Keratinocyte (primary cell): Measurements from ENCODE around the gene ABI3. TPM values are rescaled to one million over a fixed set of nuclear protein-coding genes. Genes with fewer than 3 reads are reported as not detected.

ENCODE experiments used
- DNase-seq: peaks from one replicate; pipeline ENCODE4 v3.0.0-alpha.2; 2011; ENCODE audit warnings: low read depth, missing footprints, low spot score
- FAIRE-seq: peaks from 2 replicates; lab custom pipeline; 2011; peaks lifted over from hg19 to GRCh38; lab: Jason Lieb, UNC
- H2AFZ ChIP-seq: 2 replicates; pipeline ENCODE4 v1.6.0; 2012; ENCODE audit warnings: low read length, control low read depth, inconsistent platforms; ENCODE audit not compliant: control insufficient read depth
- H3K27ac ChIP-seq: 2 replicates; pipeline ENCODE4 v1.5.1; 2011; ENCODE audit warnings: low read length; ENCODE audit not compliant: control insufficient read depth, insufficient read depth
- H3K27me3 ChIP-seq: 3 replicates; pipeline ENCODE4 v1.6.0; 2011; ENCODE audit warnings: low read length; ENCODE audit not compliant: control insufficient read depth, insufficient read depth; ENCODE audit errors: extremely low read depth
- H3K36me3 ChIP-seq, 2 experiments: 2 replicates in 1 of 2; 3 replicates in 1 of 2; pipeline ENCODE4 v1.5.1; 2011; ENCODE audit warnings: low read length in 2 of 2, mild to moderate bottlenecking in 1 of 2; ENCODE audit not compliant: control insufficient read depth in 2 of 2, insufficient read depth in 2 of 2; ENCODE audit errors: extremely low read depth in 1 of 2
- H3K4me1 ChIP-seq: 3 replicates; pipeline ENCODE4 v1.5.1; 2011; ENCODE audit warnings: low read length; ENCODE audit not compliant: control insufficient read depth, insufficient read depth; ENCODE audit errors: extremely low read depth
- H3K4me2 ChIP-seq: 3 replicates; pipeline ENCODE4 v1.6.0; 2011; ENCODE audit warnings: low read depth, low read length; ENCODE audit not compliant: control insufficient read depth, insufficient read depth; ENCODE audit errors: extremely low read depth
- H3K4me3 ChIP-seq, 3 experiments: fragments of 200-600 bp in 1 of 3; sonication (generic) in 1 of 3; 2 replicates in 2 of 3; 3 replicates in 1 of 3; pipeline ENCODE4 v1.5.1; 2011 to 2016; ENCODE audit warnings: low read length in 3 of 3, mild to moderate bottlenecking in 3 of 3, control low read depth in 2 of 3, inconsistent platforms in 1 of 3, low read depth in 1 of 3, mixed read lengths in 1 of 3, mixed run types in 1 of 3, moderate library complexity in 1 of 3; ENCODE audit not compliant: control insufficient read depth in 2 of 3, insufficient read depth in 2 of 3; ENCODE audit errors: extremely low read depth in 1 of 3
- H3K79me2 ChIP-seq: 2 replicates; pipeline ENCODE4 v1.6.0; 2012; ENCODE audit warnings: low read length; ENCODE audit not compliant: control insufficient read depth, insufficient read depth
- H3K9ac ChIP-seq: 3 replicates; pipeline ENCODE4 v1.6.0; 2011; ENCODE audit warnings: low read length; ENCODE audit not compliant: control insufficient read depth, insufficient read depth; ENCODE audit errors: extremely low read depth
- H3K9me1 ChIP-seq: 3 replicates; pipeline ENCODE4 v1.6.0; 2011; ENCODE audit warnings: low read length; ENCODE audit not compliant: control insufficient read depth, insufficient read depth; ENCODE audit errors: extremely low read depth
- H3K9me3 ChIP-seq: 2 replicates; pipeline ENCODE4 v1.5.1; 2012; ENCODE audit warnings: low read depth, low read length; ENCODE audit not compliant: control insufficient read depth
- H4K20me1 ChIP-seq: 3 replicates; pipeline ENCODE4 v1.6.0; 2011; ENCODE audit warnings: low read length; ENCODE audit not compliant: control insufficient read depth, insufficient read depth; ENCODE audit errors: extremely low read depth
- CTCF ChIP-seq, 3 experiments: IDR thresholded peaks in 1 of 3; conservative IDR thresholded peaks in 1 of 3; optimal IDR thresholded peaks in 1 of 3; 2 replicates in 2 of 3; 3 replicates in 1 of 3; pipeline versions ENCODE3 to v1.5.1; 2011; ENCODE audit warnings: low read length in 3 of 3, mild to moderate bottlenecking in 3 of 3, moderate library complexity in 2 of 3, control low read depth in 1 of 3, inconsistent platforms in 1 of 3; ENCODE audit not compliant: insufficient read depth in 2 of 3; ENCODE audit errors: extremely low read depth in 1 of 3
- EZH2 ChIP-seq: IDR thresholded peaks from one replicate; pipeline ENCODE4 v1.6.1; 2012; ENCODE audit warnings: inconsistent platforms, mild to moderate bottlenecking, low read length, moderate library complexity
- dilution Hi-C: fragments of 300-500 bp; cut with MboI; formaldehyde crosslinking; loops from one replicate; pipeline ENCODE4 v1.7.0; 2020; ENCODE audit warnings: low sequenced_read_pairs; ENCODE audit not compliant: extremely low pct_ligation_motif_present
- polyA plus RNA-seq, 5 experiments: library from polyadenylated mRNA; depleted of rRNA in 3 of 5; stranded (reverse) in 3 of 5; stranded (forward) in 1 of 5; unstranded in 1 of 5; fragments of >200 nt; gene quantifications; 1 replicate in 1 of 5; 2 replicates in 3 of 5; 3 replicates in 1 of 5; pipeline versions ENCODE4 v1.2.1 to v1.2.3, GENCODE V29; 2011 to 2012; ENCODE audit warnings: missing spikeins in 2 of 5, low read depth in 1 of 5, low replicate concordance in 1 of 5

The ABI3 gene
- polyA plus RNA-seq, 1 donor (not counting 4 experiments of a cell fraction or from before 2014, with no cell fraction given), result not detected

GRCh38 chr17:49165143-49165542, 45.4 kb upstream of the ABI3 start:
- Histone ChIP-seq H2AFZ (no peak overlapping the region), H3K9ac (no peak overlapping the region), H3K4me1 (no peaks in the 10 kb centered on the region), H3K9me3 (no peaks in the 10 kb centered on the region), H3K36me3 (no peaks in the 10 kb centered on the region), H3K4me2 (no peak overlapping the region), H4K20me1 (no peaks in the 10 kb centered on the region), H3K79me2 (no peaks in the 10 kb centered on the region), H3K27ac (no peak overlapping the region), H3K9me1 (no peaks in the 10 kb centered on the region), H3K4me3 (no peak overlapping the region), H3K27me3 (peaks cover 4% of the 10 kb centered on the region)
- dilution Hi-C loops, result no loop called here
- DNase-seq (no peak), FAIRE-seq (no peak)
- TF ChIP-seq EZH2 (no peak), CTCF (optimal IDR thresholded peaks at IDR 0.05 in 1 of 3, IDR thresholded peaks at IDR 0.05 in 1 of 3, conservative IDR thresholded peaks at IDR 0.05 in 1 of 3; ENCODE audit: extremely low read depth in 1 of 3, insufficient read depth in 2 of 3, low read length in 3 of 3) (no peak)

GRCh38 chr17:49168706-49169105, 41.8 kb upstream of the ABI3 start:
- TF ChIP-seq CTCF (optimal IDR thresholded peaks at IDR 0.05 in 1 of 3, IDR thresholded peaks at IDR 0.05 in 1 of 3, conservative IDR thresholded peaks at IDR 0.05 in 1 of 3; ENCODE audit: extremely low read depth in 1 of 3, insufficient read depth in 2 of 3, low read length in 3 of 3), result no peak
- no peak for TF ChIP-seq EZH2
- no peaks in the 10 kb centered on the region for H4K20me1 ChIP-seq
- dilution Hi-C loops, result no loop called here
- no peak overlapping the region for H3K4me3 ChIP-seq
- H3K9ac ChIP-seq, result no peak overlapping the region
- H3K36me3 ChIP-seq, result no peaks in the 10 kb centered on the region
- no peaks in the 10 kb centered on the region for H3K4me1 ChIP-seq
- H2AFZ ChIP-seq, result no peak overlapping the region
- no peak for FAIRE-seq
- no peaks in the 10 kb centered on the region for H3K9me1 ChIP-seq
- DNase-seq, result no peak
- H3K79me2 ChIP-seq, result no peaks in the 10 kb centered on the region
- H3K9me3 ChIP-seq, result no peaks in the 10 kb centered on the region
- H3K27ac ChIP-seq, result no peak overlapping the region
- no peak overlapping the region for H3K4me2 ChIP-seq
- H3K27me3 ChIP-seq, result peaks cover 7% of the 10 kb centered on the region
